ACHN (cell line): ENCODE results near the gene AFF1.
"Not testable (repeated sequence)": the region's sequence is repeated elsewhere in the genome, so short reads cannot be mapped to it uniquely, and the experiment has no call there.

Source experiments
- DNase-seq: peaks from one replicate; pipeline ENCODE4 v3.0.0-alpha.2; 2015
- in situ Hi-C: cut with HindIII; loops from 2 replicates; pipeline ENCODE4 v1.10.0; 2017; ENCODE audit warnings: low sequenced_read_pairs, low pct_ligation_motif_present, low pct_unique_long_range_greater_than_20kb

The AFF1 gene

GRCh38 chr4:87132035-87132434, 197.2 kb downstream of the AFF1 start:
- in situ Hi-C loops, result no loop called here
- DNase-seq, result no peak

GRCh38 chr4:87133183-87133582, 198.4 kb downstream of the AFF1 start:
- in situ Hi-C loops, result no loop called here
- DNase-seq, result no peak

GRCh38 chr4:87134122-87134521, 199.3 kb downstream of the AFF1 start:
- in situ Hi-C loops, result no loop called here
- no peak for DNase-seq

GRCh38 chr4:87141428-87141827, 206.6 kb downstream of the AFF1 start:
- in situ Hi-C loops, result no loop called here
- DNase-seq, result no peak

- DNase-seq, result no peak
- in situ Hi-C loops, result no loop called here
Observed at GRCh38 chr4:87144356-87144755, 209.5 kb downstream of the AFF1 start.

- in situ Hi-C loops, result not testable (repeated sequence)
Observed at GRCh38 chr4:87145934-87146333, 211.1 kb downstream of the AFF1 start.

GRCh38 chr4:87147116-87147515, 212.3 kb downstream of the AFF1 start:
- in situ Hi-C loops, result no loop called here
- no peak for DNase-seq

More at GRCh38 chr4:87145934-87146333, 211.1 kb downstream of the AFF1 start:
- DNase-seq, result not testable (repeated sequence)

GRCh38 chr4:87150498-87151261, 215.9 kb downstream of the AFF1 start:
- DNase-seq, result peak; percentile 75

GRCh38 chr4:87151730-87152129, 216.9 kb downstream of the AFF1 start:
- DNase-seq, result no peak
- in situ Hi-C loops, result no loop called here

More at GRCh38 chr4:87150498-87151261, 215.9 kb downstream of the AFF1 start:
- in situ Hi-C loops, result no loop called here

- no peak for DNase-seq
Observed at GRCh38 chr4:87152310-87153041, 217.7 kb downstream of the AFF1 start.

GRCh38 chr4:87153078-87153870, 218.5 kb downstream of the AFF1 start:
- in situ Hi-C loops, result no loop called here
- DNase-seq, result no peak

More at GRCh38 chr4:87152310-87153041, 217.7 kb downstream of the AFF1 start:
- in situ Hi-C loops, result no loop called here

GRCh38 chr4:87165892-87166291, 231.1 kb downstream of the AFF1 start:
- in situ Hi-C loops, result no loop called here
- DNase-seq, result no peak

- in situ Hi-C loops, result no loop called here
- no peak for DNase-seq
Observed at GRCh38 chr4:87166296-87166854, 231.6 kb downstream of the AFF1 start.

GRCh38 chr4:87171944-87172343, 237.1 kb downstream of the AFF1 start:
- in situ Hi-C loops, result no loop called here

GRCh38 chr4:87174672-87175071, 239.9 kb downstream of the AFF1 start:
- in situ Hi-C loops, result no loop called here

More at GRCh38 chr4:87171944-87172343, 237.1 kb downstream of the AFF1 start:
- DNase-seq, result no peak

GRCh38 chr4:87179751-87180150, 244.9 kb downstream of the AFF1 start:
- no peak for DNase-seq
- in situ Hi-C loops, result no loop called here

More at GRCh38 chr4:87174672-87175071, 239.9 kb downstream of the AFF1 start:
- DNase-seq, result no peak

- no peak for DNase-seq
- in situ Hi-C loops, result no loop called here
Observed at GRCh38 chr4:87180767-87181166, 246.0 kb downstream of the AFF1 start.

GRCh38 chr4:87185146-87185870, 250.5 kb downstream of the AFF1 start:
- no peak for DNase-seq
- in situ Hi-C loops, result no loop called here
